Measurements from ENCODE around the gene MYOG.

Gene MYOG

DNA sequence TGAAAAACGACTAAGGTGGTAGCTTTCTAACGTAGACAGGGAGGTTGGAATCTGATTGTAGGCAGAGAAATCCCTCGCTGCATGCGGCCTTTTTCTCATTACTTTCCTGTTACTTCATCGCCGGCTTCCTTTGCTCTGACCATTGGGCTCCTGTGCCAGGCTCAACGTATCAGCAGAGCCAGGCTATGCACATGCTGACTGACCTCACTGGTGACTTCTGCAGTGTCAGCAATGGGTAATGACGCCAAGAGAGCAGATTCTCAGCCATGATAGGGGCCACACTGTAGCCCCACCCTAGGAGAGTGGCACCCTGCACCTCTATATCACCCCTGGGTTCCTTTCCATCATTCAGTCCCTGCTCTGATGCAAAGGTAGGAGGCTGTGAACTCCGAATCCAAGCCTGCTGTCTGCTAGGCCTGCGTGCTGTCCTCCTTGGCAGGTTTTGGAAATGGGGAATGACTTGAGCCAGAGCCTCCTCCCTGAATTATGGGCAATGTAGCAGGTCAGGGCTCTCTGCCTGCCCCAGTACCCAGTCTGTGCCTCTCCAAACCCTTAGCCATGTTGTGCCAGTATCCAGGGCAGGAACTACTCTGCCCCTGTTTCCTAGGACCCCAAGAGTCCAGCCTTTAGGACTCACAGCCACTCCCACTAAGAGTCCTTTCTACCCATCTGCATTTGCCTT, 48.2 kb downstream of the MYOG start:
- H2AK5ac ChIP-seq (ENCODE audit: low read length): no peak overlapping the region
- no peak overlapping the region for H2BK15ac ChIP-seq (replicated peaks; ENCODE audit: low read depth)
- no peak overlapping the region for H3K4me3 ChIP-seq (ENCODE audit: low read length)
- no peaks in the 10 kb centered on the region for H3K36me3 ChIP-seq (ENCODE audit: control insufficient read depth, insufficient read depth, low read length)
- H3K27ac ChIP-seq (ENCODE audit: low read depth, low read length): no peak overlapping the region
- no peak overlapping the region for H3K56ac ChIP-seq (ENCODE audit: low read length)
- H3K4ac ChIP-seq (ENCODE audit: low read depth, low read length): no peak overlapping the region
- H3K79me1 ChIP-seq (ENCODE audit: low read length): no peaks in the 10 kb centered on the region
- no peak overlapping the region for H3K9ac ChIP-seq (ENCODE audit: low read length)
- WGBS (ENCODE audit: extremely low coverage, insufficient coverage, low lambda C conversion rate): no CpG with 5 or more reads among the region's 10 CpGs
- H4K8ac ChIP-seq (ENCODE audit: low read depth, low read length): no peak overlapping the region
- no peak overlapping the region for H4K5ac ChIP-seq (ENCODE audit: low read length)
- H3K79me2 ChIP-seq (ENCODE audit: control insufficient read depth, insufficient read depth, low read length): no peaks in the 10 kb centered on the region
- H2BK5ac ChIP-seq (ENCODE audit: low read length): no peak overlapping the region
- peaks cover 6% of the 10 kb centered on the region for H3K4me1 ChIP-seq (ENCODE audit: control insufficient read depth, low read depth, low read length)
- H3K18ac ChIP-seq (ENCODE audit: low read length): no peak overlapping the region
- H3K4me2 ChIP-seq (ENCODE audit: low read length): no peak overlapping the region
- no peak overlapping the region for H2BK120ac ChIP-seq (ENCODE audit: low read depth, low read length)
- no peak overlapping the region for H3K23ac ChIP-seq (ENCODE audit: low read length)
- no peaks in the 10 kb centered on the region for H3K27me3 ChIP-seq (ENCODE audit: insufficient read depth, low read length, poor library complexity)
- DNase-seq: no peak

DNA sequence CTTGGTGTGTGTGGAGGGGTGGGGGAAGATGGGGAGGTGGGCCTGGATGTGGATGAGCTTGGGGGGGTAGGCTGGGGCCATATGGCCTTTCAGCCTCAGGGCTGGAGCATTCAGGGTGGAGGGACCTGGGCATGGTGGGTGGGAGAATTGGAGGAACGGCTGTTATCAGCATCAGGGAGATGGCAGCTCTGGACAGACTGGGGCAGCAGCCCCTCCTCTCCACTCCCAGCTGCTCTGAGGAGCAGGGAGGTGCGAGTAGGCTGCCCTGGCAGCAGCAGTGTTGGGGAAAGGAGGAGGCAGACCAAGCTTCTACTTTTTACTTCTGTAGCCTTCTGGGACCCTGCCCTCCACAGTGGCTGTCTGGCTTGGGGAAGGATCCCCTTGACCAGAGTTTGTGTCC, 49.3 kb downstream of the MYOG start:
- Histone ChIP-seq H3K56ac (ENCODE audit: low read length) (no peak overlapping the region), H4K5ac (ENCODE audit: low read length) (no peak overlapping the region), H4K8ac (ENCODE audit: low read depth, low read length) (no peak overlapping the region), H3K4ac (ENCODE audit: low read depth, low read length) (no peak overlapping the region), H3K23ac (ENCODE audit: low read length) (no peak overlapping the region), H3K36me3 (ENCODE audit: control insufficient read depth, insufficient read depth, low read length) (no peaks in the 10 kb centered on the region), H2BK120ac (ENCODE audit: low read depth, low read length) (no peak overlapping the region), H3K4me2 (ENCODE audit: low read length) (no peak overlapping the region), H3K4me3 (ENCODE audit: low read length) (no peak overlapping the region), H3K79me2 (ENCODE audit: control insufficient read depth, insufficient read depth, low read length) (no peaks in the 10 kb centered on the region), H3K27me3 (ENCODE audit: insufficient read depth, low read length, poor library complexity) (no peaks in the 10 kb centered on the region), H3K27ac (ENCODE audit: low read depth, low read length) (no peak overlapping the region), H3K79me1 (ENCODE audit: low read length) (no peaks in the 10 kb centered on the region), H3K9ac (ENCODE audit: low read length) (no peak overlapping the region), H3K4me1 (ENCODE audit: control insufficient read depth, low read depth, low read length) (no peaks in the 10 kb centered on the region), H2AK5ac (ENCODE audit: low read length) (no peak overlapping the region), H2BK15ac (replicated peaks; ENCODE audit: low read depth) (no peak overlapping the region), H2BK5ac (ENCODE audit: low read length) (no peak overlapping the region), H3K18ac (ENCODE audit: low read length) (no peak overlapping the region)
- no CpG with 5 or more reads among the region's 2 CpGs for WGBS (ENCODE audit: extremely low coverage, insufficient coverage, low lambda C conversion rate)
- DNase-seq: no peak

DNA sequence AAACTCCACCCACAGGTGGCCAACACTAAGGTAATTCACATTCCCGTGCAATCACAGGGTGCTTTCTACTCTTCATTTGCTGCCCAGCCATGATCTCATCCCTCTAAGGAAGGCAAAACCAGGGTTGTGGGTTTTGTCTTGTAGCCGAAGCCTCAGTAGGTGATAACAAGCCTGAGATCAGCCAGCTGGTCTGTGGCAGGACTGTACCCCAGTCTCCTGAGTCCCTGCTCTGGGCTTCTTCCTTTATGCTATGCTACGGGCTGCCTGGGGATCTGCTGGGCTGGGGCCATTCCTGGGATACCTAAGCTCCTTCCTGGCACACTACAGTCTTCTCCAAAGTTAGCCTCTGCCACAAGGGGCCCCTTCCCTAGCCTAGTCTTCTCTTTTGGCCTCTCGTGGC, 49.7 kb downstream of the MYOG start:
- Histone ChIP-seq H2AK5ac (ENCODE audit: low read length) (no peak overlapping the region), H3K27ac (ENCODE audit: low read depth, low read length) (no peak overlapping the region), H3K9ac (ENCODE audit: low read length) (no peak overlapping the region), H3K56ac (ENCODE audit: low read length) (no peak overlapping the region), H2BK15ac (replicated peaks; ENCODE audit: low read depth) (no peak overlapping the region), H3K79me2 (ENCODE audit: control insufficient read depth, insufficient read depth, low read length) (no peaks in the 10 kb centered on the region), H3K4me3 (ENCODE audit: low read length) (no peak overlapping the region), H4K5ac (ENCODE audit: low read length) (no peak overlapping the region), H3K4ac (ENCODE audit: low read depth, low read length) (no peak overlapping the region), H3K36me3 (ENCODE audit: control insufficient read depth, insufficient read depth, low read length) (no peaks in the 10 kb centered on the region), H3K27me3 (ENCODE audit: insufficient read depth, low read length, poor library complexity) (no peaks in the 10 kb centered on the region), H4K8ac (ENCODE audit: low read depth, low read length) (no peak overlapping the region), H3K18ac (ENCODE audit: low read length) (no peak overlapping the region), H2BK5ac (ENCODE audit: low read length) (no peak overlapping the region), H3K4me1 (ENCODE audit: control insufficient read depth, low read depth, low read length) (no peaks in the 10 kb centered on the region), H3K79me1 (ENCODE audit: low read length) (no peaks in the 10 kb centered on the region), H2BK120ac (ENCODE audit: low read depth, low read length) (no peak overlapping the region), H3K23ac (ENCODE audit: low read length) (no peak overlapping the region), H3K4me2 (ENCODE audit: low read length) (no peak overlapping the region)
- DNase-seq: peak; percentile 52
- no CpG with 5 or more reads among the region's 4 CpGs for WGBS (ENCODE audit: extremely low coverage, insufficient coverage, low lambda C conversion rate)

DNA sequence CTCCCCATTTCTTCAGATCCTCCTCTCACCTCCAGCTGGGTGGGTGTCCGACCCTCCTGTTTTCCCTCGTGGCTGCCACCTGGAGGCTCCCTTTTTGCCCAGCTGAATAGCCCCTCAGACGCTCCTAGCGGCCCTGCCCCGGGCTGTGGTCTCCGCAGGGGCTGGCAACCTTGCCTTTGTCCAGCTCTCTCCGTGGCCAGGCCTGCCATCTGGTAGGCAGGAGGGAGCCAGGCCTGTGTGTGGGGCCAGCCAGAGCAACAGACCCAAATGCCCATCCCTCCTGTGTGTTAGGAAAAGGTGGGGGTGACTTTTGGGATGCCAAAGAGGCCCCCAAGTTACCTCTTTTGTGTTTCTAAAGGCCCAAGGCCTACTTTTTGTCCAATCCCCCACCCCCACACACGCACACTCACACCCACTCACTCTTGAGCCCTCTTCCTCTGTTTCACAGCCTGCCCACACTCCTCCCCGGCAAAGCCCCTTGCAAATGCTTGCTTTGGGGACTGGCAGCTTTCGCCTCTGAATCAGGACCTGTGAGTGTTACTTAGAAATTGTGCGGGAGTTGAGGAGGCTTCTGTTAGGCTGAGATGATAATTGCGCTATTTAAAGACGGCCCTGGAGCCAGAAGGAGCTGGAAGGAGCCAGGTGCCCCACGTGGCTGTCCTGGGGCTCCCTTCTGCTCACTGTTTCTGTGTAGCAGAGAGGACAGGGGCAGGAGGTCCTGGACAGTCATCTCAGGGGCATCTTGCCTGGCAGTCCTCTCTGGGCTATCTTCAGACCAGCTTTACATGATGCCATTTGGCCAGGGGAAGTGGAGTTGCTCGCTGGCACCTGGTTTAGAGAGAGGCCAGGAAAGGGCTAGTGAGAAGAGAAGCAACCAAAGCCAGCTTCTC, 50.5 kb downstream of the MYOG start:
- Histone ChIP-seq H2AK5ac (ENCODE audit: low read length) (no peak overlapping the region), H3K23ac (ENCODE audit: low read length) (no peak overlapping the region), H3K4me3 (ENCODE audit: low read length) (no peak overlapping the region), H3K4me2 (ENCODE audit: low read length) (no peak overlapping the region), H3K18ac (ENCODE audit: low read length) (no peak overlapping the region), H4K5ac (ENCODE audit: low read length) (no peak overlapping the region), H3K27me3 (ENCODE audit: insufficient read depth, low read length, poor library complexity) (no peaks in the 10 kb centered on the region), H3K27ac (ENCODE audit: low read depth, low read length) (no peak overlapping the region), H2BK5ac (ENCODE audit: low read length) (no peak overlapping the region), H2BK15ac (replicated peaks; ENCODE audit: low read depth) (no peak overlapping the region), H4K8ac (ENCODE audit: low read depth, low read length) (no peak overlapping the region), H3K9ac (ENCODE audit: low read length) (no peak overlapping the region), H3K56ac (ENCODE audit: low read length) (no peak overlapping the region), H3K4ac (ENCODE audit: low read depth, low read length) (no peak overlapping the region), H3K36me3 (ENCODE audit: control insufficient read depth, insufficient read depth, low read length) (no peaks in the 10 kb centered on the region), H2BK120ac (ENCODE audit: low read depth, low read length) (no peak overlapping the region), H3K79me2 (ENCODE audit: control insufficient read depth, insufficient read depth, low read length) (no peaks in the 10 kb centered on the region), H3K4me1 (ENCODE audit: control insufficient read depth, low read depth, low read length) (no peaks in the 10 kb centered on the region), H3K79me1 (ENCODE audit: low read length) (no peaks in the 10 kb centered on the region)
- WGBS (ENCODE audit: extremely low coverage, insufficient coverage, low lambda C conversion rate): no CpG with 5 or more reads among the region's 15 CpGs
- DNase-seq: no peak

DNA sequence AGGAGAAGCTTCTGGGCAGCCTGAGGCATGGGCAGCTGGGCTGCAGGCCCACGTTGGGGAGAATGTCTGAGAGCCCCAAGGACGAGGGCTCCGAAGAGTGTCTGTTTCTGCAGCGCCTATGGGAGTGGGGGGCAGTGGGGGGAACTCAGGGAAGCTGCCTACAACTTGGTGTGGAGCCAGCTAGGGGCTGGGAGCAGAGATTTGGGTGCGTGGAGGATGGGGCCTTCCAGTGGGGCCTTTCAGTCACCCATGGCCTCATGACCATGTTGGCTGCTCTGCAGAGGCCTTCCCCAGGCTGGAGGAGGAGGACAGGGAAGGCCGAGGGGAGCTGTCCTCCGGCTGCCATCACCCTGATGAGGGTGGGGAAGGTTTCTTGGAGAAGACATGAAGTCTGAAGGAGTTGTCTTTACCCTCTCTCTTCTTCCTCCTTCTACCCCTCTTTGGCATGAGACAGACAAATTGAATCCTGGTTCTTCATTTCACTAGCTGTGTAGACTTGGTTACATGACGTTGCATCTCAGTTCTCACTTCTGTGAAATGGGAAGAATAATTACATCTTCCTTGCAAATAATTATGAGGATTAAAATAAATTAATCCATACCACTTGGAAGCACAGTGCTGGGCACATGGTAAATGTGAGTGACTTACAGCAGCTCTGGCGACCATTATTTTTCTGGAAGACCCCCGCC, 51.2 kb downstream of the MYOG start:
- Histone ChIP-seq H3K4me3 (ENCODE audit: low read length) (no peak overlapping the region), H3K23ac (ENCODE audit: low read length) (no peak overlapping the region), H2AK5ac (ENCODE audit: low read length) (no peak overlapping the region), H3K4me2 (ENCODE audit: low read length) (no peak overlapping the region), H2BK5ac (ENCODE audit: low read length) (no peak overlapping the region), H3K79me1 (ENCODE audit: low read length) (no peaks in the 10 kb centered on the region), H3K27me3 (ENCODE audit: insufficient read depth, low read length, poor library complexity) (no peaks in the 10 kb centered on the region), H4K5ac (ENCODE audit: low read length) (no peak overlapping the region), H4K8ac (ENCODE audit: low read depth, low read length) (no peak overlapping the region), H2BK15ac (replicated peaks; ENCODE audit: low read depth) (no peak overlapping the region), H3K79me2 (ENCODE audit: control insufficient read depth, insufficient read depth, low read length) (no peaks in the 10 kb centered on the region), H3K4ac (ENCODE audit: low read depth, low read length) (no peak overlapping the region), H2BK120ac (ENCODE audit: low read depth, low read length) (no peak overlapping the region), H3K56ac (ENCODE audit: low read length) (no peak overlapping the region), H3K27ac (ENCODE audit: low read depth, low read length) (no peak overlapping the region), H3K4me1 (ENCODE audit: control insufficient read depth, low read depth, low read length) (no peaks in the 10 kb centered on the region), H3K36me3 (ENCODE audit: control insufficient read depth, insufficient read depth, low read length) (no peaks in the 10 kb centered on the region), H3K9ac (ENCODE audit: low read length) (no peak overlapping the region), H3K18ac (ENCODE audit: low read length) (no peak overlapping the region)
- DNase-seq: no peak
- no CpG with 5 or more reads among the region's 10 CpGs for WGBS (ENCODE audit: extremely low coverage, insufficient coverage, low lambda C conversion rate)
